NCI-H1048 (cell line): ENCODE results near the gene CCM2.

ENCODE experiments used
- DNase-seq: peaks from one replicate; lab custom pipeline; 2025; lab: John Stamatoyannopoulos, UW

Gene CCM2

GRCh38 chr7:45068236-45069023 is 68.4 kb downstream of the CCM2 start:
- no peak for DNase-seq

GRCh38 chr7:45069444-45070253 is 69.6 kb downstream of the CCM2 start:
- DNase-seq, result no peak

GRCh38 chr7:45070254-45070642 is 70.2 kb downstream of the CCM2 start:
- no peak for DNase-seq

GRCh38 chr7:45071528-45071927 is 71.5 kb downstream of the CCM2 start:
- DNase-seq, result no peak

GRCh38 chr7:45072131-45073030 is 72.4 kb downstream of the CCM2 start:
- DNase-seq, result no peak

GRCh38 chr7:45073031-45073785 is 73.2 kb downstream of the CCM2 start:
- DNase-seq, result no peak

- no peak for DNase-seq
Measured at GRCh38 chr7:45073786-45074527, 74.0 kb downstream of the CCM2 start.

- no peak for DNase-seq
Measured at GRCh38 chr7:45074528-45075354, 74.7 kb downstream of the CCM2 start.

- DNase-seq, result no peak
Measured at GRCh38 chr7:45075355-45075644, 75.3 kb downstream of the CCM2 start.

GRCh38 chr7:45075871-45076796 is 76.1 kb downstream of the CCM2 start:
- no peak for DNase-seq

GRCh38 chr7:45076946-45077345 is 76.9 kb downstream of the CCM2 start:
- DNase-seq, result no peak

- no peak for DNase-seq
Measured at GRCh38 chr7:45077579-45077978, 77.6 kb downstream of the CCM2 start.

GRCh38 chr7:45078125-45078681 is 78.2 kb downstream of the CCM2 start:
- DNase-seq, result no peak

- DNase-seq, result no peak
Measured at GRCh38 chr7:45080265-45080957, 80.4 kb downstream of the CCM2 start.

GRCh38 chr7:45080958-45081669 is 81.1 kb downstream of the CCM2 start:
- no peak for DNase-seq

GRCh38 chr7:45081670-45081974 is 81.6 kb downstream of the CCM2 start:
- no peak for DNase-seq

- no peak for DNase-seq
Measured at GRCh38 chr7:45082031-45082830, 82.2 kb downstream of the CCM2 start.
